ENCODE results near the gene KIF16B. TPM values are rescaled to one million over a fixed set of nuclear protein-coding genes. Genes with fewer than 3 reads are reported as not detected.

The KIF16B gene
- total RNA-seq, 1 experiment from 2014 or later: 12.7 TPM

DNA sequence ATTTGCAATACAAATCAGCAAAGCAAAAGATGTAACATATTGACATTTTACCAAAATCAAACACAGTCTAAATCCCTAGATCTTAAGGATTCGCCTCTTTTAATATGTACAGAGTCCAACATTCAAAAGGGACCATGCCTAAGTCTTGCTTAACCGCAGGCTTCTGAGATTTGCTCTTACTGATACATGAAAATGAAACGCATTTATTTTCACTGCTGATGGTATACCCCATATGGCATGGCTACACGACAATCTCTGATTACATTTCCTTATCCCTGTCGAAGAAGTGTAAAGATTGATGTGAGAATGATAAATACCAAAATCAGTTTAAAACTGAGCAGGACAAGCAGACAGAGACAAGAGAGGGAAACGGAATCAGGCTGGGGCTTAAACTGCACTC lies 75.4 kb downstream of the KIF16B start:
- CTCF ChIA-PET: no interaction called here
- Histone ChIP-seq H3K27me3 (ENCODE audit: low read length) (no peaks in the 10 kb centered on the region), H3K4me1 (ENCODE audit: insufficient read depth, low read length) (peaks cover 14% of the 10 kb centered on the region), H3K4me2 (ENCODE audit: low read length) (no peak overlapping the region), H3K36me3 (ENCODE audit: low read depth, low read length) (no peaks in the 10 kb centered on the region; the same call in 1 of the 2 replicates), H2AFZ (ENCODE audit: low read length) (no peak overlapping the region), H4K20me1 (ENCODE audit: low read length) (peaks cover 6% of the 10 kb centered on the region; the same call in 1 of the 2 replicates), H3K79me2 (ENCODE audit: low read length) (no peaks in the 10 kb centered on the region), H3K9me3 (ENCODE audit: low read length) (no peaks in the 10 kb centered on the region), H3K9ac (ENCODE audit: low read length) (no peak overlapping the region), H3F3A (ENCODE audit: low read length, unreplicated experiment) (no peaks in the 10 kb centered on the region), H3K27ac (ENCODE audit: low read length) (no peak overlapping the region), H3K9me2 (replicated peaks; ENCODE audit: low read length) (no peaks in the 10 kb centered on the region), H3K4me3 (ENCODE audit: low read length) (no peak overlapping the region)
- POLR2A ChIA-PET (ENCODE audit: unreplicated experiment): no interaction called here
- intact Hi-C loops (cut with micrococcal nuclease): no loop called here
- ATAC-seq: no peak
- no peak for DNase-seq
- BruUV-seq (replicated peaks): no TSS peak
- no peak for TF ChIP-seq EZH2phosphoT487 (IDR thresholded peaks at IDR 0.05; ENCODE audit: borderline replicate concordance, low read length)
- TF ChIP-seq CTCF (conservative IDR thresholded peaks at IDR 0.05; ENCODE audit: low read depth, low read length): no peak
- no peak for TF ChIP-seq EZH2 (IDR thresholded peaks at IDR 0.05; ENCODE audit: low read length, unreplicated experiment)

DNA sequence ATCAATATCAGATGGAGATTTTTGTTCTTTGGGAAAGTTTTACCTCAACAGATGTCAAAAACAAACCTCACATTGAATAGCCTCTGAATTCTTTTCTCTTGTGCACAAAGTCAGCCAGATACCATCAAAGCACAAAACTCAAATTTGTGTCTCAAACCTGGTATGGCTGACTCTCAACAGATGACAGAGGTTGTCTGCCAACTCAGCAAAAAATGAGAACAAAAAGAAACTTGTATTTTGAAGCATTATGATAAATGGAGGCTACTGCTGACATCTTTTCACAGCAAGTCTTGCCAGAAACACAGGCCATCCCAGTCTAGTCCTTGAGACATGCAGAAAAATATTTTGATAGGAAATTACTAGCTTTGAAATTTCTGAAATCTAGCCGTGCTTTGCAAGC lies 79.8 kb downstream of the KIF16B start:
- POLR2A ChIA-PET (ENCODE audit: unreplicated experiment): no interaction called here
- ATAC-seq: no peak
- no TSS peak for BruUV-seq (replicated peaks)

More for the DNA sequence above, 79.8 kb downstream of the KIF16B start:
- H3K4me1 ChIP-seq (ENCODE audit: insufficient read depth, low read length): peaks cover 6% of the 10 kb centered on the region
- no peaks in the 10 kb centered on the region for H3K79me2 ChIP-seq (ENCODE audit: low read length)
- CTCF ChIA-PET: no interaction called here
- H3K36me3 ChIP-seq (ENCODE audit: low read depth, low read length): no peaks in the 10 kb centered on the region; the same call in 1 of the 2 replicates
- peaks cover 6% of the 10 kb centered on the region; the same call in 1 of the 2 replicates for H4K20me1 ChIP-seq (ENCODE audit: low read length)
- H3K4me3 ChIP-seq (ENCODE audit: low read length): no peak overlapping the region
- H2AFZ ChIP-seq (ENCODE audit: low read length): no peak overlapping the region
- no peak overlapping the region for H3K27ac ChIP-seq (ENCODE audit: low read length)
- H3K4me2 ChIP-seq (ENCODE audit: low read length): no peak overlapping the region
- H3F3A ChIP-seq (ENCODE audit: low read length, unreplicated experiment): no peaks in the 10 kb centered on the region
- no peak for TF ChIP-seq CTCF (conservative IDR thresholded peaks at IDR 0.05; ENCODE audit: low read depth, low read length)
- no peak for TF ChIP-seq EZH2phosphoT487 (IDR thresholded peaks at IDR 0.05; ENCODE audit: borderline replicate concordance, low read length)
- no peak for TF ChIP-seq EZH2 (IDR thresholded peaks at IDR 0.05; ENCODE audit: low read length, unreplicated experiment)
- no peak for DNase-seq
- H3K9me3 ChIP-seq (ENCODE audit: low read length): no peaks in the 10 kb centered on the region
- no peaks in the 10 kb centered on the region for H3K9me2 ChIP-seq (replicated peaks; ENCODE audit: low read length)
- no peaks in the 10 kb centered on the region for H3K27me3 ChIP-seq (ENCODE audit: low read length)
- intact Hi-C loops (cut with micrococcal nuclease): no loop called here
- H3K9ac ChIP-seq (ENCODE audit: low read length): no peak overlapping the region

Measured in PC-3 (cell line).